Activated T-cell treated with anti-CD3 and anti-CD28 coated beads, Interleukin-2, amount 50 U/mL, for 72 hours (primary cell): ENCODE results near the gene LGALS9B. TPM values are rescaled to one million over a fixed set of nuclear protein-coding genes. Genes with fewer than 3 reads are reported as not detected.
"Not testable (repeated sequence)": the region's sequence is repeated elsewhere in the genome, so short reads cannot be mapped to it uniquely, and the experiment has no call there.

Experiments used
- ATAC-seq, 2 donors: fragments of 150-1000 bp; cut with Tn5 transposase; replicated peaks in 1 of 2; 2 replicates each; pipeline ENCODE4 v1.10.0; 2021; ENCODE audit warnings: moderate library complexity in 2 of 2, mild to moderate bottlenecking in 1 of 2
- DNase-seq, 2 donors: peaks; one replicate each; pipeline ENCODE4 v3.0.0; 2021 to 2022; ENCODE audit warnings: mixed read lengths in 1 of 2
- H3K27ac Mint-ChIP-seq: one replicate; pipeline ENCODE4 v1.8.0; 2022; ENCODE audit warnings: mild to moderate bottlenecking, moderate library complexity, mixed read lengths
- H3K27me3 Mint-ChIP-seq: one replicate; pipeline ENCODE4 v1.8.0; 2022; ENCODE audit warnings: low read depth, mixed read lengths
- H3K36me3 Mint-ChIP-seq, 2 donors: one replicate each; pipeline ENCODE4 v1.8.0; 2022; ENCODE audit warnings: mixed read lengths in 2 of 2, mild to moderate bottlenecking in 1 of 2; ENCODE audit not compliant: insufficient read depth in 2 of 2
- H3K4me1 Mint-ChIP-seq: one replicate; pipeline ENCODE4 v1.8.0; 2022; ENCODE audit warnings: low read depth, mixed read lengths
- H3K4me3 Mint-ChIP-seq, 2 donors: one replicate each; pipeline ENCODE4 v1.8.0; 2022; ENCODE audit warnings: mild to moderate bottlenecking in 2 of 2, mixed read lengths in 2 of 2, moderate library complexity in 2 of 2
- H3K9me3 Mint-ChIP-seq, 2 donors: one replicate each; pipeline ENCODE4 v1.8.0; 2022; ENCODE audit warnings: mixed read lengths in 2 of 2
- total RNA-seq, 2 donors: library from RNA; stranded (reverse); gene quantifications; one replicate each; pipeline ENCODE4 v1.2.3, GENCODE V29; 2022

The LGALS9B gene
- total RNA-seq, 2 donors from 2014 or later, result not detected

DNA sequence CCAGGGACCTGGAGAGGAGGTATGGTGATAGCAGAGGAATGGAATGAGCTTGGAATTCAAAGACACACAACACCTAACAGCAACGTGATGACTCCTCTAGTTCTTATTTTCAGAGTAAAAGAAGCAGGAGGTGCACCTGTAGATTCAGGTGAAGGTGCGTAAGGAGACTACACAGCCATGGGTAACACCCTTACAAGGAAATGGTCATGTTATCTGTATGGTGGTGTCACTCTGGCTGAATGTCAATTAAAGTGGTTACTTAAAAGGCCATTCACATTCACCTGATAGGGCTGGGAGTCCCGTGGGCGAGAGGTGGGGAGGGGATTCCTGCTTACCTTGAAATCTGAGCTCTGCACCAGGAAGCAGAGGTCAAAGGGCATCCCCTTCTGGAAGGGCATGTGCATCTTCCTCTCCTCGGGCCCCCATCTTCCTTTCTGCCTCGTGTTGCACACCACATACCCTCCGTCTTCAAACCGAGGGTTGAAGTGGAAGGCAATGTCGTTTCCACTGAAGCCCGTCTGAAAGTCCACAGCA lies 9.4 kb downstream of the LGALS9B start:
- not testable (repeated sequence) for ATAC-seq, H3K27ac Mint-ChIP-seq, H3K36me3 Mint-ChIP-seq, H3K4me1 Mint-ChIP-seq, H3K9me3 Mint-ChIP-seq, DNase-seq, H3K4me3 Mint-ChIP-seq, H3K27me3 Mint-ChIP-seq

DNA sequence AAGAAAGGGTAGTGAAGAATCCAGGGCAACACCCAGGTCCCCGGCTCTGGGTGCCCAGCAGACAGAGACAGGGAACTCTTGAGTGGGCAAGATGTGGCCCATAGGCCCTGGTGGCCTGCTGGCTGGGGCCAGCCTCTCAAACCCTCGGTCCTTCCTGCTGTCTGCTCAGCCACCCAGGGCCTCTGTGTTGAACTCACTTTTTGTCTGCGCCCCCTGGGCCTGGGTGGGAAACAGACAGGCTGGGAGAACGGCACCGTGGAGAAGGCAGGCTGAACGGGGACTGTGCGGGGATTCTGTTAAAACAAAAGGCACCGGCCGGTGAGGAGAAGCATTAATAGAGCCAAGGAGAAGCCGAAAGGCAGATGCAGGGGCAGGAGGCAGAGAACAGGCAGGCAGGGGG lies 12.2 kb downstream of the LGALS9B start:
- not testable (repeated sequence) for DNase-seq, H3K36me3 Mint-ChIP-seq, H3K4me3 Mint-ChIP-seq, ATAC-seq, H3K27ac Mint-ChIP-seq, H3K27me3 Mint-ChIP-seq, H3K9me3 Mint-ChIP-seq, H3K4me1 Mint-ChIP-seq

DNA sequence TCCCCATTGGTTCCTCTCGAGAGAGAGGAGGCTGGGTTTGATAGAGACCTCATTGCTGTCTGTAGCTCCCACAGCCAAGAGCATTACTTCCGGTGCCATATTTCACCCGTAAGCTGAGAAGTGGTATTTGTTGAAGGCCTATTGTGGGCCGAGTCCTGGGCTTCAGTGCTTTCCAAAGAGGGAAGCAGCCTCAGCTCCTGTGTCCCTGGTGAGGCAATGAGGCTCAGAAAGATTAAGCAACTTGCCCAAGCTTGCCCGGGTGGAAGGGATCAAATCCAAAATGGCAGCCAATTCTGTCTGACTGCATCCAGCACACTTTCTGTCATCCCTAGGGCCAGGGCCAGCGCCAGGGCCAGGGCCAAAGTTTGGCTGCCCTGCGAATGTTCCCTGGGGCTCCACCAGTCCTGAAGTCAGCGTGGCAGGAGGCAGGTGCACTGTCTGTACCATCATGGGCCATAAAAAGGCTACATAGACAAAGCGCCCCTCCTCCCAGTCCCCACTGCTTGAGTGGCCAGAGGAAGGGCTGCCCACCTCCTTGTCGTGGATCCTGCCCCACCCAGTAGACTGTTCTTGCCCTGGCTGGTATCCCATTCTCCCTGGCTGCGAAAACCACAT lies 13.4 kb downstream of the LGALS9B start:
- H3K36me3 Mint-ChIP-seq, H3K27ac Mint-ChIP-seq, H3K9me3 Mint-ChIP-seq, DNase-seq, H3K4me3 Mint-ChIP-seq, ATAC-seq, H3K27me3 Mint-ChIP-seq, H3K4me1 Mint-ChIP-seq: not testable (repeated sequence)

DNA sequence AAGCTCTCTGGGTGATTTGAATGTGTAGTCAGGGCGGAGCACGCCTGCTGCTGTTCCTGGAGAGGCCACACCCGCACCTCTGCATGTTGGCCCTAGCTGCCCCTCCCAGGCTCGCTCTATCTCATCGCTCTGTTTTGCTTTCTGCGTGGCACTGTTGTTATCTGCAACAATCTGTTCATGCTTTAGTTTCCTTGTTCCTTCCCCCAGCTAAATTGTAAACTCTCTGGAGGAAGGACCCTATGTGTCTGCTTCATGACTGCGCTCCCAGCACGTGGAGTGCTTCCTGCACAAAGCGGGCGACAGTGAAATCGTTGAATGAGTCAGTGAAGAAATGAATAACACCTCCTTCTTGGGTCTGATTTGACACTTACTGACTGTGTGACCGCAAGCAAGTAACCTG lies 16.5 kb downstream of the LGALS9B start:
- not testable (repeated sequence) for H3K4me3 Mint-ChIP-seq, H3K36me3 Mint-ChIP-seq, H3K27me3 Mint-ChIP-seq, H3K4me1 Mint-ChIP-seq, H3K27ac Mint-ChIP-seq, H3K9me3 Mint-ChIP-seq
- DNase-seq (peak; percentile 54 to 55), ATAC-seq (peak; percentile 96 to 97)

DNA sequence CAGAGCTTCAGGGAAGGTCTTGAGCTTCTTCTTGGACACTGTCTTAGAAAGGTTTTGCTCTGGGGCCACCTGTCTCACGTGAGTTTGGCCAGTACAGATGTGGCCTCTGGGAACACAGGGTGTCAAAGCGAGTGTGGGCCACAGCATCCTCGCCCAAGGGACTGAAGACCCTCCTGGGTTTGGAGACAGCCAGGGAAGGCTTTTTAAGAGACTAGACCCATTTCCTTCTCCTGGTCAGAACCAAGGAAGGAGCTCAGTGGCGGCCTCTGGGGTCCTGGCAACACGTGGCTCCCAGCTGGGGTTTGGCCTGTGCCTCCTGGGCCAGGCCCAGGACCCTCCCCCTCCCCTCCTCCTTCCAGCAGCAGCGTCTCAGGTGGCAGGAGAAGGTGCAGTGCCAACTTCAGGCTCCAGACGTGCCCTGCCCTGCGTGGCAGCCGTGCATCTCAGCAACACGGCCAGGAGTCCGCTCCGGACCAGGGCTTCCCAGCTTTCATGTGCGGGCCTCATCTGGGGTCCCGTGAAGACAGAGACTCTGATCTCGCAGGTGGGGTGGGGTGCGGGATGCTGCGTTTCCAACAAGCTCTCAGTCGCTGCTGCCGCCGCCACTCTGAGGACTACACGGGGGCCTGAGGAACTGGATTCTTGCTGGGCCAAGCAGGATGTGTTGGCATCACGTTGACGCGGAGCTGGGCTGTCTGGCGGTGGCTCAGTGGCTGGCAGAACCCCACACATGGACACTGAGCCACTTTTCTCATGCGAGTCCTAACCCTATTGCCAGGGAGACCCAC lies 19.6 kb downstream of the LGALS9B start:
- not testable (repeated sequence) for H3K9me3 Mint-ChIP-seq, H3K4me3 Mint-ChIP-seq, H3K27ac Mint-ChIP-seq, ATAC-seq, H3K27me3 Mint-ChIP-seq, H3K4me1 Mint-ChIP-seq, H3K36me3 Mint-ChIP-seq, DNase-seq

DNA sequence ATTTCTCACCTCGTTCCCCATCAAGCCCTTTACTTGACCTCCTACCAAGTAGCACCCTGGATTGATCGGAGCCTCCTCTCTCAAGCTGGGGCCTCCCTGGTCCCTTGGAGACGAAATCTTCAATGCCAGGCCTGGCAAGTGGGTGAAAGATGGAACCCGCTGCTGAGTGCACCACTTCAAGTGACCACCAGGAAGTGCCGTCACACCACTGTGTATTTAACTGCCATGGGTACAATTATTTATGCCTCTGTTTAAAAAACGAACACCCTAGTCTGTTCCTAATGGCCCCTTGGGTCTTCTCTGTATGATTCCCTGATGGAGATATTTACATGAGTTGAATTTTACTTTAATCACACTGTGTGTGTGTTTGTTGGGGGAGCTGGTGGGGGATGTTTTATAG lies 20.4 kb downstream of the LGALS9B start:
- not testable (repeated sequence) for H3K4me3 Mint-ChIP-seq, ATAC-seq, H3K9me3 Mint-ChIP-seq, H3K27ac Mint-ChIP-seq, H3K36me3 Mint-ChIP-seq, H3K4me1 Mint-ChIP-seq, H3K27me3 Mint-ChIP-seq, DNase-seq

DNA sequence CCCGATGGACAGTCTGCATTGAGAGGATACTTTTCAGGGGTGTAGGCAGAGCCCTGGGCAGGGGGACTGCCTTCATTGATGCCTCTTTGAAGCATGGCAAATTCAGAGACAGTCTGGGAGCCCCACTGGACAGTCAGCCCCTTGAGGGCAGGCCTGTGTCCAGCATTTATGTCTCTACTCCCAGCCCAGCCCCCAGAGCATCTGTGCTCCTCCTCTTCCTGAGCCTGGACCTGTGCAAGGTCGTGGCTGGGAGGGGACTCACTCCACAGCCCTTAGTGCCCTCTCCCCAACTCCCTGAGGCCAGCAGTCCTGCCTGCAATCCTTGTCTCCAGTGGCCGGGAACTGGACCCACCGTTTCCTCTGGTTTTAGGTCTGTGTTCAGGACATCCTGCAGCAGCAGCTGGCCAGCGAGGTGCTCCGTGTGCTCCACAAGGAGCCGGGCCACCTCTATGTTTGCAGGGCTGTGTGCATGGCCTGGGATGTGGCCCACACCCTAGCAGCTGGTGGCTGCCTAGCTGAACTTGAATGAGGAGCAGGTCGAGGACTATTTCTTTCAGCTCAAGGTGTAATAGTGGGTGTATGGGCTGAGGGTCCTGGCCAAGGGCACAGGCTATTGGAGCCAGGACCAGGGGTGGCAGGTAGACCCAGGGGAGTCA lies 22.6 kb downstream of the LGALS9B start:
- not testable (repeated sequence) for H3K4me3 Mint-ChIP-seq, H3K4me1 Mint-ChIP-seq, H3K9me3 Mint-ChIP-seq, H3K27me3 Mint-ChIP-seq, H3K27ac Mint-ChIP-seq, DNase-seq, ATAC-seq, H3K36me3 Mint-ChIP-seq

DNA sequence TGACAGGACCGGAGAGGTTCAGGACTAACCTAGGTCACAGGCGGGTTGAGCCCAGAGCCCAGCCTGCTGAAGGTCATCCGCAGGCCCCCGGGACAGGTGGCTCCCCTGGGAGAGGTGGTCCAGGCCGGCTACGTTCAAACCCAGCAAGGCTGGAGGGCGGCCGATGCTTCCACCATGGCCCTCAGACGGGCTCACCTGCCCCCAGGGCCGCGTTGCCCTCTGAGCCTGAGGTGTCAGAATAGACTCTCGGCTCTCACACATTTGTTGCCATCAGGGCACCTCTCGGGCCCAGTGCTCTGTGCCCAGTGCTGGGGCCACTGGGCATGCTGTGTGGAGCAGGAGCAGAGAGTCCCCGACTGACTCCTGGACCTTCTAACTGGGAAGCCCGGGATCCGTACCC lies 23.2 kb downstream of the LGALS9B start:
- H3K4me1 Mint-ChIP-seq, ATAC-seq, H3K27me3 Mint-ChIP-seq, H3K36me3 Mint-ChIP-seq, DNase-seq, H3K27ac Mint-ChIP-seq, H3K9me3 Mint-ChIP-seq, H3K4me3 Mint-ChIP-seq: not testable (repeated sequence)

DNA sequence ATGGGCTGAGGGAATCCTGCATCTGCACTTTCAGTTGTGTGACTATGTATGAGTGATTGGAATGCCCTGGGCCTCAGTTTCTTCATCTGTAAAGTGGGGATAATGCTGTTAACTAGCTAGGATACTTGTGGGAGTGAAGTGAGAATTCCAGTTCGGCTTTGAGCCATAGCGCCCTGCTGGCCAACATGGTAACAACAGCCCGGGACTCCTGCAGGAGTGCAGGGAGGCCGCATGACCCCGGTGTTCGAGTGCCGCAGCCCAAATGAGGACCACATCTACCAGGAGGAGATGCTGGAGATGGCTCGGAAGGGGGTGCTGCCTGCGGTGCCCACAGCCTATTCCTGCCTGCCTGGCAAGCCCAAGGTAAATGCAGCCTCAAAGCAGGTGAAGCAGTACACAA lies 23.7 kb downstream of the LGALS9B start:
- not testable (repeated sequence) for H3K27me3 Mint-ChIP-seq, H3K36me3 Mint-ChIP-seq, ATAC-seq, H3K9me3 Mint-ChIP-seq, H3K4me1 Mint-ChIP-seq, H3K27ac Mint-ChIP-seq, H3K4me3 Mint-ChIP-seq, DNase-seq

DNA sequence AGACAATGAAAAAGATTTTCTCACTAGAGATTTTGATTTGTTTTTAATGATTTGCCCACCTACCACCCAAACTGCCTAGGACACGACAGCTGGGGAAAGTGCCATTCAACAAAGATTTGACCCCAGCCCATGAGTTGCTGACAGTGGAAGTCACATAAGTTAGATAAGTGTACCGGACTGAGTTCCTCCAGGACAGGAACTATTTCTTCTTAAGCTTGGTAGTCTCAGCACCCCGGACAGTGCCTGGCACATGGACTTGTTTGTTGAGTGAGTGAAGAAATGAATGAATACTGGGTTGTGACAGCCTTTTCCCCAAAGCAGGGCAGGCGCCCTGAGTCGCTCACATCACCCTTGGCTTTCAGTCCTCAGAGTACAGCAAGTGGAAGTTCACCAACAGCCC lies 26.7 kb downstream of the LGALS9B start:
- not testable (repeated sequence) for H3K36me3 Mint-ChIP-seq, DNase-seq, H3K27me3 Mint-ChIP-seq, ATAC-seq, H3K9me3 Mint-ChIP-seq, H3K27ac Mint-ChIP-seq, H3K4me1 Mint-ChIP-seq, H3K4me3 Mint-ChIP-seq

DNA sequence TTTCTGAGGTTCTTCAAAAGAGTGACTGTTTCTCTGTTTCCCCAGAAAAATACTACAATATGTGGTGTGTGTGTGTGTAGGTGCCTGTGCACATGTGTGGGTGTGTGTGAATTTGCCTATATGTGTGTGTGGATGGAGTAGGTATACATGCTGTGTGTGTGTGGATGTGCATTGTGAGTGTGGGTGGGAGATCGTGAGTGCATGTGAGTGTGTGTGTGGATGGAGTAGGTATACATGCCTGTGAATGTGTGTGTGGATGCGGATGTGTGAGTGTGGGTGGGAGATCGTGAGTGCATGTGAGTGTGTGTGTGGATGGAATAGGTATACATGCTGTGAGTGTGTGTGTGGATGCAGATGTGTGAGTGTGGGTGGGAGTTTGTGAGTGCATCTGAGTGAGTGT lies 32.2 kb downstream of the LGALS9B start:
- H3K9me3 Mint-ChIP-seq, DNase-seq, H3K36me3 Mint-ChIP-seq, H3K4me3 Mint-ChIP-seq, H3K27ac Mint-ChIP-seq, ATAC-seq, H3K4me1 Mint-ChIP-seq, H3K27me3 Mint-ChIP-seq: not testable (repeated sequence)

DNA sequence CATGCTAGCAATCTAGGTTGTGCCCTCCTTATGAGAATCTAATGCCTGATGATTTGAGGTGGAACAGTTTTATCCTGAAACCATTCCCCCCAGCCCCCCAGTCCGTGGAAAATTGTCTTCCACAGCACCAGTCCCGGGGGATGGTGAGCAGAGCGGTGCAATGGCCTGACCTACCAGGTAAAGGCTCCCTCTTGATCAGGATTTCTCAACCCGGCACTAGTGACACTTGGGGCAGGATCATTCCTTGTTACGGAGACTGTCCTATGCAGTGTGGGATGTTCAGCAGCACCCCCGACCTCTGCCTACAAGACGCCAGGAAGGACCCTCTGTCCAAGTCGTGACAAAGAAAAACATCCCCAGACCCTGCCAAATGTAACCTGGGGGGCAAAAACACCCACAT lies 34.0 kb downstream of the LGALS9B start:
- ATAC-seq, H3K9me3 Mint-ChIP-seq, H3K27me3 Mint-ChIP-seq, H3K27ac Mint-ChIP-seq, H3K4me3 Mint-ChIP-seq, H3K4me1 Mint-ChIP-seq, DNase-seq, H3K36me3 Mint-ChIP-seq: not testable (repeated sequence)

DNA sequence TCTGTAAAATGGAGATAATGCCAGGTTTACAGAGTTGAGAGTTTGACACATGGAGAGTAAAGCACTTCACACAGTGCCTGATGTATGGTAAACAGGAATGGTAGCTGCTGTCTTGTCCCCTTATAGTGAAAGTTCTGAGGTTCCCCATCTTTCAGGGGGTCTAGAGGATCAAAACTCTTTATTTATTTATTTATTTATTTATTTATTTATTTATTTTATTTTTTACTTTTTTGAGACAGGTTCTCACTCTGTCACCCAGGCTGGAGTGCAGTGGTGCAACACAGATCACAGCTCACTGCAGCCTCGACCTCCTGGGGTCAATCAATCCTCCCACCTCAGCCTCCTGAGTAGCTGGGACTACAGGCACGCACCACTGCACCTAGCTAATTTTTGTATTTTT lies 40.1 kb downstream of the LGALS9B start:
- not testable (repeated sequence) for H3K4me3 Mint-ChIP-seq, H3K9me3 Mint-ChIP-seq, H3K4me1 Mint-ChIP-seq, H3K36me3 Mint-ChIP-seq, ATAC-seq, DNase-seq, H3K27ac Mint-ChIP-seq, H3K27me3 Mint-ChIP-seq
